Body of pancreas (tissue), 4 donors: Measurements from ENCODE around the gene FURIN. TPM values are rescaled to one million over a fixed set of nuclear protein-coding genes. Genes with fewer than 3 reads are reported as not detected.

Experiments
- ATAC-seq: fragments of 150-250 bp; one replicate; pipeline ENCODE4 v1.9.1; 2016
- DNase-seq, 4 donors: peaks; one replicate each; pipeline ENCODE4 v3.0.0-alpha.2; 2019
- H3K27ac ChIP-seq, 4 donors: fragments of 200-600 bp; sonication (generic); 1 replicate in 3 of 4; 2 replicates in 1 of 4; pipeline versions ENCODE4 v1.5.1 to v1.6.1; 2016 to 2019; ENCODE audit warnings: mild to moderate bottlenecking in 1 of 4, mixed read lengths in 1 of 4, moderate library complexity in 1 of 4
- H3K27me3 ChIP-seq, 2 donors: fragments of 200-600 bp; sonication (generic); one replicate each; pipeline ENCODE4 v1.6.0; 2016; ENCODE audit warnings: mild to moderate bottlenecking in 1 of 2
- H3K36me3 ChIP-seq, 2 donors: fragments of 200-600 bp; sonication (generic); replicated peaks in 1 of 2; 2 replicates each; pipeline ENCODE4 v1.5.1; 2016; ENCODE audit warnings: low read depth in 2 of 2; ENCODE audit not compliant: insufficient read depth in 1 of 2
- H3K4me1 ChIP-seq: fragments of 200-600 bp; sonication (generic); one replicate; pipeline ENCODE4 v1.6.0; 2016
- H3K4me3 ChIP-seq, 2 donors: fragments of 200-600 bp; sonication (generic); 1 replicate in 1 of 2; 2 replicates in 1 of 2; pipeline ENCODE4 v1.5.1; 2016 to 2019
- H3K9me3 ChIP-seq, 3 donors: fragments of 200-600 bp; sonication (generic); 1 replicate in 2 of 3; 2 replicates in 1 of 3; pipeline ENCODE4 v1.5.1; 2016
- POLR2A ChIP-seq, 3 donors: fragments of 450-650 bp; IDR thresholded peaks; one replicate each; pipeline ENCODE4 v1.6.1; 2016; ENCODE audit warnings: antibody characterized with exemption in 3 of 3, mild to moderate bottlenecking in 2 of 3
- WGBS, 2 donors: methylation state at CpG; one replicate each; pipeline ENCODE4 v1.1.5; 2017; 5-methylcytosine and 5-hydroxymethylcytosine counted together
- intact Hi-C: fragments of 100-400 bp; cut with DNase I; formaldehyde crosslinking; loops from one replicate; pipeline ENCODE4 v1.15.1; 2023
- total RNA-seq, 2 donors: library from RNA; depleted of rRNA; stranded (reverse); fragments of >200 nt; gene quantifications; one replicate each; pipeline ENCODE4 v1.1.0, GENCODE V29; 2016
- TF ChIP-seq, protein P1 (sequence below), 7 experiments: fragments of 450-650 bp in 4 of 7; fragments of 200-600 bp in 3 of 7; sonication (generic) in 3 of 7; IDR thresholded peaks; one replicate each; pipeline ENCODE4 v1.5.1; 2016 to 2019; ENCODE audit warnings: antibody characterized with exemption in 7 of 7

Gene FURIN
- total RNA-seq, 2 donors from 2014 or later: 88.0 to 112 TPM

DNA sequence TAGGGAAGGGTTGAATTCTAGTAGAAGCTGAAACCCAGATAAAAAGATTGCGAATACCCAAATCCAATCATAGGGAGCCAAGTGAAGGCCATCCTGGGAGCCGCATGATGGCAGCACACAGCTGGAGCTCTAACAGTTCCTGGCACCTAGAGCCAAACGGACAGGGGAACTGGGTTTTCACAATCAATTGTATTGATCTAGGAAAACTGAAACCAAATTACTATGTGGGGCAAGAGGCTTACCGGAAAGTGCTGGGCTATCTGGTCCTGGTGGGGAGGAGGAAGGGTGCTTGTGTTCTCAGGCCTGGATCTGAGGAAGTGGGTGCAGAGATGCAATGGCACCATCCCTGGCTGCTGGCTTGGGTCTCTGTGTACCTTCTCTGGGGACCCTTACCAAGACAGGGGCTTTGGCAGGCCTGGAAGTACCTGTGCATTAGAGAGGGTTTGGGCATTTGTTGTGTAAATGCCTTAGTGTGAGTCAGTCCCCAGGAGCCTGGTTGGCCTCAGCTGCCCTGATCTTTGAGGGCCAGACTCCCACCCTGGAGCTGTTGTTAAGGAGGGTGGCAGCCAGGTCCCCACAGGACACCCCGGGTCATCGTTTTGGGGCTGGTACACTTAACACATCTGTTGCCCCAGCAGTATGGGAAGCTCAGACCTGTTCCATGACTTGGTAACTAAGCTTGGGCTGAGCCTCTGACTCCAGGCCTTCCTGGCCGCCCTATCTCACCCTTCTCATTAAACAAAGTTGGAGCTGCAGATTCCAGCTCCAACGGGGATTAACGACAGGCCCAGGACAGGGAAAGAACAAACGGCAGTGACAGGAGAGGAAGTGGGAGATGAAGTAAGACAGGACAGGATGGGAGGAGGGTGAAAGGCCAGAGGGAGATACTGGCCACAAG, 8.9 kb upstream of the FURIN start:
- peak overlapping the region; percentile 65 to 75 (median 69) for H3K27ac ChIP-seq
- no peaks in the 10 kb centered on the region for H3K9me3 ChIP-seq
- H3K4me1 ChIP-seq: peaks cover 37% of the 10 kb centered on the region
- TF ChIP-seq POLR2A (IDR thresholded peaks at IDR 0.05): no peak
- TF ChIP-seq, protein P1, sequence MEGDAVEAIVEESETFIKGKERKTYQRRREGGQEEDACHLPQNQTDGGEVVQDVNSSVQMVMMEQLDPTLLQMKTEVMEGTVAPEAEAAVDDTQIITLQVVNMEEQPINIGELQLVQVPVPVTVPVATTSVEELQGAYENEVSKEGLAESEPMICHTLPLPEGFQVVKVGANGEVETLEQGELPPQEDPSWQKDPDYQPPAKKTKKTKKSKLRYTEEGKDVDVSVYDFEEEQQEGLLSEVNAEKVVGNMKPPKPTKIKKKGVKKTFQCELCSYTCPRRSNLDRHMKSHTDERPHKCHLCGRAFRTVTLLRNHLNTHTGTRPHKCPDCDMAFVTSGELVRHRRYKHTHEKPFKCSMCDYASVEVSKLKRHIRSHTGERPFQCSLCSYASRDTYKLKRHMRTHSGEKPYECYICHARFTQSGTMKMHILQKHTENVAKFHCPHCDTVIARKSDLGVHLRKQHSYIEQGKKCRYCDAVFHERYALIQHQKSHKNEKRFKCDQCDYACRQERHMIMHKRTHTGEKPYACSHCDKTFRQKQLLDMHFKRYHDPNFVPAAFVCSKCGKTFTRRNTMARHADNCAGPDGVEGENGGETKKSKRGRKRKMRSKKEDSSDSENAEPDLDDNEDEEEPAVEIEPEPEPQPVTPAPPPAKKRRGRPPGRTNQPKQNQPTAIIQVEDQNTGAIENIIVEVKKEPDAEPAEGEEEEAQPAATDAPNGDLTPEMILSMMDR (IDR thresholded peaks at IDR 0.05): peak; percentile 18 to 73 (median 68)
- intact Hi-C loops: no loop called here
- H3K27me3 ChIP-seq: no peaks in the 10 kb centered on the region
- peak; percentile 69 to 80 (median 78) for DNase-seq
- H3K4me3 ChIP-seq: no peak overlapping the region
- peak; percentile 69 for ATAC-seq
- no peaks in the 10 kb centered on the region for H3K36me3 ChIP-seq
- WGBS, 2 donors: 22 to 28% methylated on average over 10 of the region's 10 CpGs

DNA sequence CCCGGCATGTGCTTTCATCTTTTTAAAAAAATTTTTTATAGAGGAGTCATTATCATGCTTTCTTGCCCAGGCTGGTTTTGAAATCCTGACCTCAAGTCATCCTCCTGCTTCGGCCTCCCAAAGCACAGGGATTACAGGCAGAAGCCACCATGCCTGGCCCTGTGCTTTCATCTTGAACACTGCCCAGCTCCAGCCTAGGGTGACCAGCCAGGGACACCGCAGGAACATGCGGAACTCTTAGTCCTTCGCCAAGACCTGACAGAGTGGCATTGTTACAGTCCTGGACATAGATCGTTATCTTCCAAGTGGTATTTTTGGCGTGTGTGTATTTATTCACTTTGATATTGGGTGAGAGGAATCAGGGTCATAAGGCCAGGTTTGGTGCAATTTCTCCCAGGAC, 7.9 kb upstream of the FURIN start:
- DNase-seq (peak; percentile 61 to 75 (median 70)), ATAC-seq (peak; percentile 79)
- Histone ChIP-seq H3K36me3 (no peaks in the 10 kb centered on the region), H3K9me3 (no peaks in the 10 kb centered on the region), H3K27me3 (no peaks in the 10 kb centered on the region), H3K4me3 (no peak overlapping the region), H3K27ac (peak overlapping the region; percentile 68 to 75 (median 72)), H3K4me1 (peaks cover 37% of the 10 kb centered on the region)
- intact Hi-C loops: no loop called here
- no peak for TF ChIP-seq POLR2A (IDR thresholded peaks at IDR 0.05)
- TF ChIP-seq, protein P1 (IDR thresholded peaks at IDR 0.05): no peak
- WGBS, 2 donors: 34 to 48% methylated on average over 7 of the region's 7 CpGs

DNA sequence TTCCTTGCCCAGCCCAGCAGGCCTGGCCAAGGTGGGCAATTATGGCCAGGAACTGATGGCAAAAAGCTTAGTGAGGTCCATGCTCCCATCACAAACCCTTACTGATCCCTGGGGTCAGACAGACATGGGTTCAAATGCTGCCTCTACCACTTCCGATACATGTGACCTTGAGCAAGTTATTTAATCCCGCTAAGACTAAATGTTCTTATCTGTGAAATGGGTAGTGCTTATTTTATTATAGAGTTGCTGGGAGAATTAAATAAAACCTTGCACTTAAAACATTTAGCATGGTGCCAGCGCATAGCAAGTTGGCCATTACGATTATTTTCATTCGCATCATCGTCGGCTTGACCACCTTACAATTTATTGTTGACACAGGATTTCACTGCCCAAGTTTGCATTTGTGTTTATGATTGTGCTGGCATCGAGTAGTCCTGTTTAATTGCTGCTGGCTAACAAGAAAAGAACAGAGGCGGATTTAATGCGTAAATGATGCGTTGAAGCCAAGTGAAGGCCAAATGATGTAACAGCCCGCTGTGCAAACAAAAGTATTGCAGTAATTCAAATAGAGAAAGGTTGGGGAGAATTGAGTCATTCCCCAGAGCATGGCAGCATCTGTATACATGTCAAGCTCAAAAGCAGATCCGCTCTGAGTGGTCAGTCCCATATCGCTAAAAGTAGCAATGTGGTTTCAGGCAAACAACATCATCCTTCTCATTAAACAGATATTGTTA, 7.3 kb upstream of the FURIN start:
- no peak for TF ChIP-seq POLR2A (IDR thresholded peaks at IDR 0.05)
- TF ChIP-seq, protein P1 (IDR thresholded peaks at IDR 0.05): no peak
- Histone ChIP-seq H3K4me3 (no peak overlapping the region), H3K27me3 (no peaks in the 10 kb centered on the region), H3K36me3 (no peaks in the 10 kb centered on the region), H3K4me1 (peaks cover 38% of the 10 kb centered on the region), H3K27ac (peak overlapping the region; percentile 68 to 75 (median 72)), H3K9me3 (no peaks in the 10 kb centered on the region)
- intact Hi-C loops: no loop called here
- DNase-seq: peak in 3 of 4 donors; percentile 51 to 73 (median 71)
- WGBS, 2 donors: 62 to 64% methylated on average over 14 of the region's 14 CpGs
- peak; percentile 41 for ATAC-seq

DNA sequence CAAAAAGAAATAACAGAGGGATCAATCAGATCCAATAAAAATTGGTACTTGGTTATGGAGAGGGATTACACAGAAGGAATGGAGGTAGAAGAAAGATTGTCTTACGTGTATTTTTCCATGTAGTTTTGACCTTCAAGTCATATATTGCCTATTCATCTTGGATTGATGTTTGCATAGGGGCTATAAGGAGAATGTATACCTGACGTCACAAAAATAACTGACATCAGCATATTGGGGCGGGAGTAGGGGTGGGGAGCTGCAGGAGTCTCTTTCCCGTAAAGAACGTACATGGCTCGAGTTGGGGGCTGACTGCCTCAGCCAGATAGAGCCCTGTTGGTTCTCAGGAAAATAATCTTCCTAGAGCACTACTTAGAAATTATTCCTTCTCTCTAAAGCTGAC, 5.9 kb upstream of the FURIN start:
- H3K27me3 ChIP-seq: no peaks in the 10 kb centered on the region
- 87 to 88% methylated on average over 6 of the region's 6 CpGs for WGBS, 2 donors
- H3K36me3 ChIP-seq: no peaks in the 10 kb centered on the region
- TF ChIP-seq, protein P1 (IDR thresholded peaks at IDR 0.05): no peak
- no peak for TF ChIP-seq POLR2A (IDR thresholded peaks at IDR 0.05)
- no peak for DNase-seq
- ATAC-seq: no peak
- H3K9me3 ChIP-seq: no peaks in the 10 kb centered on the region
- peaks cover 51% of the 10 kb centered on the region for H3K4me1 ChIP-seq
- H3K27ac ChIP-seq: peak overlapping the region in 2 of 4 donors; percentile 10 to 54
- intact Hi-C loops: no loop called here
- no peak overlapping the region for H3K4me3 ChIP-seq
